ENCODE data around the gene SNX20.
A peak's percentile ranks its signal among the peaks of the same experiment; 100 is the strongest.

The SNX20 gene

GRCh38 chr16:50681021-50681885, at the start of gene SNX20:
Gene SNX20 (minus strand): TSS chr16:50681312. CDS start chr16:50677526, 3,786 bp downstream.
- DNase-seq (ENCODE audit: low spot score), result peak; percentile 46

- DNase-seq (ENCODE audit: low spot score), result no peak
Measured at GRCh38 chr16:50724306-50724705, 43.2 kb upstream of the SNX20 start.

GRCh38 chr16:50722960-50723359, 41.8 kb upstream of the SNX20 start:
- no peak for DNase-seq (ENCODE audit: low spot score)

- no peak for DNase-seq (ENCODE audit: low spot score)
Measured at GRCh38 chr16:50722405-50722737, 41.3 kb upstream of the SNX20 start.

GRCh38 chr16:50721549-50722404, 40.7 kb upstream of the SNX20 start:
- no peak for DNase-seq (ENCODE audit: low spot score)

GRCh38 chr16:50719401-50720337, 38.6 kb upstream of the SNX20 start:
- no peak for DNase-seq (ENCODE audit: low spot score)

- no peak for DNase-seq (ENCODE audit: low spot score)
Measured at GRCh38 chr16:50718761-50719400, 37.8 kb upstream of the SNX20 start.

- DNase-seq (ENCODE audit: low spot score), result no peak
Measured at GRCh38 chr16:50718061-50718760, 37.1 kb upstream of the SNX20 start.

- no peak for DNase-seq (ENCODE audit: low spot score)
Measured at GRCh38 chr16:50717494-50717893, 36.4 kb upstream of the SNX20 start.

- DNase-seq (ENCODE audit: low spot score), result no peak
Measured at GRCh38 chr16:50717091-50717490, 36.0 kb upstream of the SNX20 start.

GRCh38 chr16:50712956-50713355, 31.8 kb upstream of the SNX20 start:
- no peak for DNase-seq (ENCODE audit: low spot score)

GRCh38 chr16:50712560-50712898, 31.4 kb upstream of the SNX20 start:
- no peak for DNase-seq (ENCODE audit: low spot score)

- peak; percentile 86 for DNase-seq (ENCODE audit: low spot score)
Measured at GRCh38 chr16:50711862-50712559, 30.9 kb upstream of the SNX20 start.

GRCh38 chr16:50711040-50711439, 29.9 kb upstream of the SNX20 start:
- no peak for DNase-seq (ENCODE audit: low spot score)

GRCh38 chr16:50709980-50710379, 28.9 kb upstream of the SNX20 start:
- DNase-seq (ENCODE audit: low spot score), result no peak

- peak; percentile 56 for DNase-seq (ENCODE audit: low spot score)
Measured at GRCh38 chr16:50709061-50709684, 28.1 kb upstream of the SNX20 start.

- no peak for DNase-seq (ENCODE audit: low spot score)
Measured at GRCh38 chr16:50708373-50709060, 27.4 kb upstream of the SNX20 start.

GRCh38 chr16:50706250-50706649, 25.1 kb upstream of the SNX20 start:
- no peak for DNase-seq (ENCODE audit: low spot score)

- no peak for DNase-seq (ENCODE audit: low spot score)
Measured at GRCh38 chr16:50705436-50706110, 24.5 kb upstream of the SNX20 start.
